SH-SY5Y (cell line): ENCODE data around the gene MRPL17.

Experiments
- GATA2 ChIP-seq: IDR thresholded peaks from 2 replicates; pipeline ENCODE4 v1.6.1; 2011; ENCODE audit warnings: mild to moderate bottlenecking, low read depth, low read length
- GATA3 ChIP-seq: IDR thresholded peaks from 2 replicates; pipeline ENCODE4 v1.6.1; 2011; ENCODE audit warnings: low read depth, mild to moderate bottlenecking, low read length, moderate library complexity

- TF ChIP-seq GATA2 = no peak
- no peak for TF ChIP-seq GATA3
Measured at GRCh38 chr11:6652182-6652581, 31.0 kb downstream of the MRPL17 start.
